ENCODE data around the gene LSAMP. TPM values are rescaled to one million over a fixed set of nuclear protein-coding genes. Genes with fewer than 3 reads are reported as not detected.

LSAMP gene
- total RNA-seq, 1 experiment from 2014 or later = 45.1 TPM

GRCh38 chr3:116441652-116442051, 3.6 kb downstream of the LSAMP start:
- peak; percentile 54 for DNase-seq (ENCODE audit: low spot score)
- in situ Hi-C loops (cut with HindIII; ENCODE audit: low sequenced_read_pairs) = loop anchor here (25.0 kb wide), 1 partner anchor 304 kb away; no protein-coding TSS in a partner anchor

GRCh38 chr3:116440196-116440595, 5.1 kb downstream of the LSAMP start:
- in situ Hi-C loops (cut with HindIII; ENCODE audit: low sequenced_read_pairs) = loop anchor here (25.0 kb wide), 1 partner anchor 303 kb away; no protein-coding TSS in a partner anchor
- no peak for DNase-seq (ENCODE audit: low spot score)

GRCh38 chr3:116433552-116433951, 11.7 kb downstream of the LSAMP start:
- DNase-seq (ENCODE audit: low spot score) = no peak
- in situ Hi-C loops (cut with HindIII; ENCODE audit: low sequenced_read_pairs) = loop anchor here (25.0 kb wide), 1 partner anchor 296 kb away; no protein-coding TSS in a partner anchor

- DNase-seq (ENCODE audit: low spot score) = no peak
- in situ Hi-C loops (cut with HindIII; ENCODE audit: low sequenced_read_pairs) = loop anchor here (25.0 kb wide), 1 partner anchor 295 kb away; no protein-coding TSS in a partner anchor
Observed at GRCh38 chr3:116432795-116433194, 12.5 kb downstream of the LSAMP start.

GRCh38 chr3:116429479-116430269, 15.6 kb downstream of the LSAMP start:
- DNase-seq (ENCODE audit: low spot score) = no peak
- in situ Hi-C loops (cut with HindIII; ENCODE audit: low sequenced_read_pairs) = loop anchor here (25.0 kb wide), 1 partner anchor 292 kb away; no protein-coding TSS in a partner anchor

- in situ Hi-C loops (cut with HindIII; ENCODE audit: low sequenced_read_pairs) = loop anchor here (25.0 kb wide), 1 partner anchor 289 kb away; no protein-coding TSS in a partner anchor
- no peak for DNase-seq (ENCODE audit: low spot score)
Observed at GRCh38 chr3:116426036-116426435, 19.3 kb downstream of the LSAMP start.

- no peak for DNase-seq (ENCODE audit: low spot score)
- in situ Hi-C loops (cut with HindIII; ENCODE audit: low sequenced_read_pairs) = loop anchor here (25.0 kb wide), 1 partner anchor 288 kb away; no protein-coding TSS in a partner anchor
Observed at GRCh38 chr3:116425126-116425525, 20.2 kb downstream of the LSAMP start.

- in situ Hi-C loops (cut with HindIII; ENCODE audit: low sequenced_read_pairs) = no loop called here
- DNase-seq (ENCODE audit: low spot score) = no peak
Observed at GRCh38 chr3:116423945-116424344, 21.3 kb downstream of the LSAMP start.

GRCh38 chr3:116423374-116423773, 21.9 kb downstream of the LSAMP start:
- in situ Hi-C loops (cut with HindIII; ENCODE audit: low sequenced_read_pairs) = no loop called here
- DNase-seq (ENCODE audit: low spot score) = peak; percentile 65

- in situ Hi-C loops (cut with HindIII; ENCODE audit: low sequenced_read_pairs) = no loop called here
- no peak for DNase-seq (ENCODE audit: low spot score)
Observed at GRCh38 chr3:116417151-116417550, 28.1 kb downstream of the LSAMP start.

GRCh38 chr3:116413319-116413718, 32.0 kb downstream of the LSAMP start:
- no peak for DNase-seq (ENCODE audit: low spot score)
- in situ Hi-C loops (cut with HindIII; ENCODE audit: low sequenced_read_pairs) = no loop called here

- in situ Hi-C loops (cut with HindIII; ENCODE audit: low sequenced_read_pairs) = no loop called here
Observed at GRCh38 chr3:116408473-116408872, 36.8 kb downstream of the LSAMP start.

GRCh38 chr3:116405231-116405630, 40.1 kb downstream of the LSAMP start:
- in situ Hi-C loops (cut with HindIII; ENCODE audit: low sequenced_read_pairs) = no loop called here
- no peak for DNase-seq (ENCODE audit: low spot score)

More at GRCh38 chr3:116408473-116408872, 36.8 kb downstream of the LSAMP start:
- DNase-seq (ENCODE audit: low spot score) = no peak

GRCh38 chr3:116399701-116400226, 45.5 kb downstream of the LSAMP start:
- in situ Hi-C loops (cut with HindIII; ENCODE audit: low sequenced_read_pairs) = no loop called here

GRCh38 chr3:116394365-116394764, 50.9 kb downstream of the LSAMP start:
- in situ Hi-C loops (cut with HindIII; ENCODE audit: low sequenced_read_pairs) = no loop called here
- no peak for DNase-seq (ENCODE audit: low spot score)

More at GRCh38 chr3:116399701-116400226, 45.5 kb downstream of the LSAMP start:
- DNase-seq (ENCODE audit: low spot score) = no peak

- DNase-seq (ENCODE audit: low spot score) = no peak
- in situ Hi-C loops (cut with HindIII; ENCODE audit: low sequenced_read_pairs) = no loop called here
Observed at GRCh38 chr3:116393199-116393598, 52.1 kb downstream of the LSAMP start.

GRCh38 chr3:116392291-116392690, 53.0 kb downstream of the LSAMP start:
- DNase-seq (ENCODE audit: low spot score) = no peak
- in situ Hi-C loops (cut with HindIII; ENCODE audit: low sequenced_read_pairs) = no loop called here

GRCh38 chr3:116391296-116392201, 53.7 kb downstream of the LSAMP start:
- in situ Hi-C loops (cut with HindIII; ENCODE audit: low sequenced_read_pairs) = no loop called here
- no peak for DNase-seq (ENCODE audit: low spot score)

- DNase-seq (ENCODE audit: low spot score) = no peak
- in situ Hi-C loops (cut with HindIII; ENCODE audit: low sequenced_read_pairs) = no loop called here
Observed at GRCh38 chr3:116390318-116390717, 55.0 kb downstream of the LSAMP start.

Data from G401 (cell line).